Neural cell (in vitro differentiated cells): ENCODE data around the gene BIRC2. TPM values are rescaled to one million over a fixed set of nuclear protein-coding genes. Genes with fewer than 3 reads are reported as not detected.

Experiments
- H2AFZ ChIP-seq: fragments of 200-600, 300-800 bp; sonication (generic), shearing (Covaris generic); 2 replicates; pipeline ENCODE4 v1.6.0; 2014; ENCODE audit warnings: low read depth, mild to moderate bottlenecking, antibody characterized with exemption, low read length, moderate library complexity
- H3F3A ChIP-seq: fragments of 200-600 bp; shearing (Covaris generic); 2 replicates; pipeline ENCODE4 v1.6.1; 2016; ENCODE audit warnings: mild to moderate bottlenecking, moderate library complexity, mixed read lengths, antibody characterized with exemption, low read length; ENCODE audit not compliant: insufficient read depth, poor library complexity, severe bottlenecking
- H3K27ac ChIP-seq: fragments of 200-600, 300-800 bp; sonication (generic), shearing (Covaris generic); 2 replicates; pipeline ENCODE4 v1.5.1; 2014; ENCODE audit warnings: mild to moderate bottlenecking, low read length, moderate library complexity
- H3K27me3 ChIP-seq: fragments of 300-800, 200-600 bp; sonication (generic), shearing (Covaris generic); 2 replicates; pipeline ENCODE4 v1.6.0; 2014; ENCODE audit warnings: mild to moderate bottlenecking, low read depth, low read length, moderate library complexity; ENCODE audit not compliant: insufficient read depth
- H3K36me3 ChIP-seq: fragments of 300-800, 200-600 bp; sonication (generic), shearing (Covaris generic); 2 replicates; pipeline ENCODE4 v1.5.1; 2014; ENCODE audit warnings: mild to moderate bottlenecking, antibody characterized with exemption, low read length, moderate library complexity; ENCODE audit not compliant: insufficient read depth
- H3K4me2 ChIP-seq: fragments of 300-800, 200-600 bp; sonication (generic), shearing (Covaris generic); 2 replicates; pipeline ENCODE4 v1.6.0; 2014; ENCODE audit warnings: mild to moderate bottlenecking, low read length
- H3K4me3 ChIP-seq: fragments of 300-800, 200-600 bp; sonication (generic), shearing (Covaris generic); 2 replicates; pipeline ENCODE4 v1.5.1; 2014; ENCODE audit warnings: mild to moderate bottlenecking, low read length, moderate library complexity
- H3K79me2 ChIP-seq: fragments of 200-600 bp; shearing (Covaris generic); replicated peaks from 2 replicates; pipeline ENCODE4 v1.6.0; 2014; ENCODE audit warnings: mild to moderate bottlenecking, low read length, moderate library complexity; ENCODE audit not compliant: insufficient read depth
- H3K9ac ChIP-seq: fragments of 300-800, 200-600 bp; sonication (generic), shearing (Covaris generic); 2 replicates; pipeline ENCODE4 v1.6.1; 2016; ENCODE audit warnings: mild to moderate bottlenecking, low read length, mixed read lengths
- H3K9me2 ChIP-seq: fragments of 200-600 bp; shearing (Covaris generic); 2 replicates; pipeline ENCODE4 v1.6.1; 2016; ENCODE audit warnings: mild to moderate bottlenecking, low read length, mixed read lengths; ENCODE audit not compliant: insufficient read depth
- H3K9me3 ChIP-seq: fragments of 200-600, 300-800 bp; sonication (generic), shearing (Covaris generic); 2 replicates; pipeline ENCODE4 v1.6.1; 2016; ENCODE audit warnings: mild to moderate bottlenecking, mixed run types, low read length, moderate library complexity, mixed read lengths
- H4K20me1 ChIP-seq: fragments of 200-600 bp; shearing (Covaris generic); 2 replicates; pipeline ENCODE4 v1.6.1; 2016; ENCODE audit warnings: mild to moderate bottlenecking, mixed run types; ENCODE audit not compliant: insufficient read depth
- EP300 ChIP-seq: fragments of 450-650 bp; conservative IDR thresholded peaks from 2 replicates; pipeline ENCODE4 v1.6.1; 2014; ENCODE audit warnings: antibody characterized with exemption, mild to moderate bottlenecking, moderate library complexity; ENCODE audit not compliant: poor library complexity, severe bottlenecking
- EZH2 ChIP-seq: fragments of 200-600, 300-800 bp; shearing (Covaris generic), sonication (generic); IDR thresholded peaks from 2 replicates; pipeline ENCODE4 v1.6.1; 2014; ENCODE audit warnings: antibody characterized with exemption, low read length, borderline replicate concordance, mild to moderate bottlenecking; ENCODE audit not compliant: insufficient read depth, poor library complexity, severe bottlenecking
- MXI1 ChIP-seq: fragments of 450-650 bp; conservative IDR thresholded peaks from 2 replicates; pipeline ENCODE4 v1.6.1; 2014; ENCODE audit warnings: antibody characterized with exemption, mild to moderate bottlenecking; ENCODE audit not compliant: poor library complexity, severe bottlenecking
- POLR2AphosphoS5 ChIP-seq: IDR thresholded peaks from 2 replicates; pipeline ENCODE4 v1.6.1; 2012
- RAD21 ChIP-seq: fragments of 450-650 bp; conservative IDR thresholded peaks from 2 replicates; pipeline ENCODE4 v1.6.1; 2014; ENCODE audit warnings: antibody characterized with exemption, mild to moderate bottlenecking, moderate library complexity
- REST ChIP-seq: IDR thresholded peaks from 2 replicates; pipeline ENCODE4 v1.6.1; 2012; ENCODE audit warnings: borderline replicate concordance
- SMC3 ChIP-seq: fragments of 450-650 bp; conservative IDR thresholded peaks from 2 replicates; pipeline ENCODE4 v1.6.1; 2014; ENCODE audit warnings: antibody characterized with exemption, mild to moderate bottlenecking, moderate library complexity; ENCODE audit not compliant: poor library complexity
- TAF1 ChIP-seq: IDR thresholded peaks from 2 replicates; pipeline ENCODE4 v1.6.1; 2012; ENCODE audit warnings: low read depth
- polyA plus RNA-seq: library from polyadenylated mRNA; depleted of rRNA; stranded (reverse); fragments of >200 nt; gene quantifications from 2 replicates; pipeline ENCODE4 v1.2.3, GENCODE V29; 2014
- TF ChIP-seq, protein P1 (sequence below): fragments of 450-650 bp; IDR thresholded peaks from 2 replicates; pipeline ENCODE4 v1.5.1; 2014; ENCODE audit warnings: antibody characterized with exemption, mild to moderate bottlenecking, moderate library complexity; ENCODE audit not compliant: poor library complexity, severe bottlenecking

BIRC2 gene
- polyA plus RNA-seq, 1 donor from 2014 or later, result 68.7 TPM

DNA sequence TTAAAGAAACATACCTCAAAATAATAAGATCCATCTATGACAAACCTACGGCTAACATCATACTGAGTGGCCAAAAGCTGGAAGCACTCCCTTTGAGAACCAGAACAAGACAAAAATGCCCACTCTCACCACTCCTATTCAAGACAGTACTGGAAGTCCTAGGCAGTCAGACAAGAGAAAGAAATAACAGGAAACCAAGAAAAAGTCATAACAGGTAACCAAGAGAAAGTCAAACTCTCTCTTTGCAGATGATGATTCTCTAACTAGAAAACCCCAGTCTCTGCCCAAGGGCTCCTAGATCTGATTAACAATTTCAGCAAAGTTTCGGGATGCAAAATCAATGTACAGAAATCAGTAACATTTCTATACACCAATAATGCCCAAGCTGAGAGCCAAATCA, 70.0 kb downstream of the BIRC2 start:
- Histone ChIP-seq H3K9me2 (no peaks in the 10 kb centered on the region), H3F3A (peaks cover 3% of the 10 kb centered on the region), H2AFZ (no peak overlapping the region), H3K4me2 (no peak overlapping the region), H3K27me3 (no peaks in the 10 kb centered on the region), H3K79me2 (peaks cover 33% of the 10 kb centered on the region), H4K20me1 (no peaks in the 10 kb centered on the region), H3K9me3 (no peaks in the 10 kb centered on the region), H3K36me3 (no peaks in the 10 kb centered on the region), H3K4me3 (no peak overlapping the region), H3K27ac (no peak overlapping the region), H3K9ac (no peak overlapping the region)
- TF ChIP-seq EZH2 (no peak), TAF1 (no peak), EP300 (no peak), RAD21 (no peak), MXI1 (no peak), REST (no peak), POLR2AphosphoS5 (no peak), SMC3 (no peak)
- TF ChIP-seq, protein P1, sequence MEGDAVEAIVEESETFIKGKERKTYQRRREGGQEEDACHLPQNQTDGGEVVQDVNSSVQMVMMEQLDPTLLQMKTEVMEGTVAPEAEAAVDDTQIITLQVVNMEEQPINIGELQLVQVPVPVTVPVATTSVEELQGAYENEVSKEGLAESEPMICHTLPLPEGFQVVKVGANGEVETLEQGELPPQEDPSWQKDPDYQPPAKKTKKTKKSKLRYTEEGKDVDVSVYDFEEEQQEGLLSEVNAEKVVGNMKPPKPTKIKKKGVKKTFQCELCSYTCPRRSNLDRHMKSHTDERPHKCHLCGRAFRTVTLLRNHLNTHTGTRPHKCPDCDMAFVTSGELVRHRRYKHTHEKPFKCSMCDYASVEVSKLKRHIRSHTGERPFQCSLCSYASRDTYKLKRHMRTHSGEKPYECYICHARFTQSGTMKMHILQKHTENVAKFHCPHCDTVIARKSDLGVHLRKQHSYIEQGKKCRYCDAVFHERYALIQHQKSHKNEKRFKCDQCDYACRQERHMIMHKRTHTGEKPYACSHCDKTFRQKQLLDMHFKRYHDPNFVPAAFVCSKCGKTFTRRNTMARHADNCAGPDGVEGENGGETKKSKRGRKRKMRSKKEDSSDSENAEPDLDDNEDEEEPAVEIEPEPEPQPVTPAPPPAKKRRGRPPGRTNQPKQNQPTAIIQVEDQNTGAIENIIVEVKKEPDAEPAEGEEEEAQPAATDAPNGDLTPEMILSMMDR, result no peak

- Histone ChIP-seq H3K79me2 (peaks cover 33% of the 10 kb centered on the region), H3K9me2 (no peaks in the 10 kb centered on the region), H3K9ac (no peak overlapping the region), H2AFZ (no peak overlapping the region), H3K4me3 (no peak overlapping the region), H3F3A (peaks cover 3% of the 10 kb centered on the region), H3K9me3 (no peaks in the 10 kb centered on the region), H4K20me1 (no peaks in the 10 kb centered on the region), H3K27me3 (no peaks in the 10 kb centered on the region), H3K36me3 (no peaks in the 10 kb centered on the region), H3K4me2 (no peak overlapping the region), H3K27ac (no peak overlapping the region)
- TF ChIP-seq EZH2, result no peak
- TF ChIP-seq REST, result no peak
- no peak for TF ChIP-seq EP300
- TF ChIP-seq TAF1, result no peak
- TF ChIP-seq, protein P1, result no peak
- no peak for TF ChIP-seq SMC3
- TF ChIP-seq MXI1, result no peak
- TF ChIP-seq RAD21, result no peak
- no peak for TF ChIP-seq POLR2AphosphoS5
Measured at GRCh38 chr11:102419181-102419580, 72.2 kb downstream of the BIRC2 start.
